PC-9 (cell line): ENCODE data around the gene NLN.

Experiments used
- EZH2 ChIP-seq: fragments of 200-600 bp; sonication (generic); IDR thresholded peaks from 2 replicates; pipeline ENCODE4 v1.8.0; 2017; ENCODE audit warnings: antibody characterized with exemption, low read depth
- TF ChIP-seq, protein P1 (sequence below): fragments of 200-600 bp; sonication (generic); conservative IDR thresholded peaks from 2 replicates; pipeline ENCODE4 v1.6.1; 2017; ENCODE audit warnings: mixed run types, antibody characterized with exemption, mild to moderate bottlenecking, moderate library complexity

DNA sequence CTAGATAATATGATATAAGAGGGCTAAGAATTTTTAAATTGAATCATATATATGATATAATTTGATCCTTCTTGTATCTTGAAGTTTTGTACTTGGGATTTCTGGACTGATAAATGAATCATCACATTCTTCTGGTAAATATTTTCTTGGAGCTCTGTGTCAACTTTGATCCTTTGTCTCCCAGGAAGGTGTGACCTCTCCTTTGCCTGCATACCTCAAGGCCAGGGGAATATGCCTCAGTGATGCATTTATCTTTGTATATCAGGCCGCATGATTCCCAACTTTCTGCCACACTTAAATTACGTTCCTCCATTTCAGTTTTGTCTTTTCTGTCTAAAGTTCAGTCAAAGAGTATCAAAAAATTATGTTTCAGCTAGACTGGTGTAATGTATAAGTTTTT is 101.2 kb downstream of the NLN start:
- TF ChIP-seq, protein P1, sequence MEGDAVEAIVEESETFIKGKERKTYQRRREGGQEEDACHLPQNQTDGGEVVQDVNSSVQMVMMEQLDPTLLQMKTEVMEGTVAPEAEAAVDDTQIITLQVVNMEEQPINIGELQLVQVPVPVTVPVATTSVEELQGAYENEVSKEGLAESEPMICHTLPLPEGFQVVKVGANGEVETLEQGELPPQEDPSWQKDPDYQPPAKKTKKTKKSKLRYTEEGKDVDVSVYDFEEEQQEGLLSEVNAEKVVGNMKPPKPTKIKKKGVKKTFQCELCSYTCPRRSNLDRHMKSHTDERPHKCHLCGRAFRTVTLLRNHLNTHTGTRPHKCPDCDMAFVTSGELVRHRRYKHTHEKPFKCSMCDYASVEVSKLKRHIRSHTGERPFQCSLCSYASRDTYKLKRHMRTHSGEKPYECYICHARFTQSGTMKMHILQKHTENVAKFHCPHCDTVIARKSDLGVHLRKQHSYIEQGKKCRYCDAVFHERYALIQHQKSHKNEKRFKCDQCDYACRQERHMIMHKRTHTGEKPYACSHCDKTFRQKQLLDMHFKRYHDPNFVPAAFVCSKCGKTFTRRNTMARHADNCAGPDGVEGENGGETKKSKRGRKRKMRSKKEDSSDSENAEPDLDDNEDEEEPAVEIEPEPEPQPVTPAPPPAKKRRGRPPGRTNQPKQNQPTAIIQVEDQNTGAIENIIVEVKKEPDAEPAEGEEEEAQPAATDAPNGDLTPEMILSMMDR = no peak
- no peak for TF ChIP-seq EZH2
